Loucy (cell line): ENCODE measurements around the gene PEX12.

Experiments used
- H2AFZ ChIP-seq: fragments of 200-600 bp; sonication (generic); 2 replicates; pipeline ENCODE4 v1.6.0; 2016; ENCODE audit warnings: antibody characterized with exemption, mild to moderate bottlenecking, low read length, moderate library complexity
- H3F3A ChIP-seq: fragments of 200-600 bp; 2 replicates; pipeline ENCODE4 v1.6.0; 2016; ENCODE audit warnings: antibody characterized with exemption, low read depth, mild to moderate bottlenecking
- H3K27me3 ChIP-seq: fragments of 200-600 bp; sonication (generic); 2 replicates; pipeline ENCODE4 v1.6.1; 2014; ENCODE audit warnings: low read length, mild to moderate bottlenecking; ENCODE audit not compliant: insufficient read depth, poor library complexity, severe bottlenecking
- H3K36me3 ChIP-seq: fragments of 200-600 bp; sonication (generic); 2 replicates; pipeline ENCODE4 v1.6.1; 2016; ENCODE audit warnings: low read length; ENCODE audit not compliant: insufficient read depth
- H3K4me1 ChIP-seq: fragments of 200-600 bp; sonication (generic); 2 replicates; pipeline ENCODE4 v1.5.1; 2014; ENCODE audit warnings: low read length, mild to moderate bottlenecking; ENCODE audit not compliant: insufficient read depth, poor library complexity, severe bottlenecking
- H3K4me2 ChIP-seq: fragments of 200-600 bp; sonication (generic); 2 replicates; pipeline ENCODE4 v1.6.0; 2014; ENCODE audit warnings: antibody characterized with exemption, low read length, low read depth, mild to moderate bottlenecking; ENCODE audit not compliant: poor library complexity, severe bottlenecking
- H3K4me3 ChIP-seq: fragments of 200-600 bp; sonication (generic); 2 replicates; pipeline ENCODE4 v1.5.1; 2014; ENCODE audit warnings: low read length, mild to moderate bottlenecking, mixed read lengths; ENCODE audit not compliant: poor library complexity, severe bottlenecking
- H3K79me2 ChIP-seq: fragments of 200-600 bp; sonication (generic); 2 replicates; pipeline ENCODE4 v1.6.1; 2014; ENCODE audit warnings: low read length; ENCODE audit not compliant: insufficient read depth
- H3K9ac ChIP-seq: fragments of 200-600 bp; sonication (generic); 2 replicates; pipeline ENCODE4 v1.6.0; 2014; ENCODE audit warnings: mild to moderate bottlenecking, low read depth, low read length, moderate library complexity; ENCODE audit not compliant: poor library complexity, severe bottlenecking
- H3K9me2 ChIP-seq: fragments of 200-600 bp; sonication (generic); replicated peaks from 2 replicates; pipeline ENCODE4 v1.6.1; 2016; ENCODE audit warnings: low read depth, low read length, mixed read lengths
- H3K9me3 ChIP-seq: fragments of 200-600 bp; sonication (generic); 2 replicates; pipeline ENCODE4 v1.6.1; 2014; ENCODE audit warnings: mild to moderate bottlenecking, antibody characterized with exemption, low read length, low read depth; ENCODE audit not compliant: insufficient read depth
- H4K20me1 ChIP-seq: fragments of 200-600 bp; sonication (generic); 2 replicates; pipeline ENCODE4 v1.6.0; 2014; ENCODE audit warnings: antibody characterized with exemption, low read length, mild to moderate bottlenecking; ENCODE audit not compliant: insufficient read depth, poor library complexity, severe bottlenecking
- EZH2phosphoT487 ChIP-seq: fragments of 200-600 bp; IDR thresholded peaks from 2 replicates; pipeline ENCODE4 v1.6.1; 2018; ENCODE audit warnings: antibody characterized with exemption, mild to moderate bottlenecking, moderate library complexity, borderline replicate concordance
- TF ChIP-seq, protein P1 (sequence below): fragments of 200-600 bp; sonication (generic); conservative IDR thresholded peaks from 2 replicates; pipeline ENCODE4 v1.5.1; 2014; ENCODE audit warnings: mild to moderate bottlenecking, antibody characterized with exemption, low read length

PEX12 gene

DNA sequence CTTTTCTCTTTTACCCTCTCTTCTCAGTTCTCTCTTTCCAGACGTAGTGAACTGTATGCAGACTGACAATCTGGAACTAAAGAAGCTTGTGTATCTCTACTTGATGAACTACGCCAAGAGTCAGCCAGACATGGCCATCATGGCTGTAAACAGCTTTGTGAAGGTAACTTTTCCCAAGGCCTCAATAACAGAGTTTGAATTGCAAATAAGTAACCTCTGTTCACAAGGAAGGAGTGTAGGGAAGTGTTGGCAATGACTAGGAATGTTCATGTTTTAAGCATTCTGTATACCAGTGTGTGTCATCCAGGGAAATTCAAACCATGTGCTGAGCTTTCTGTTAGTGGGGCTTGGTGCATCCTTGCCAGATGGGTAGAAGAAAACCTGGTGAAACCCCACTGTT lies 27.3 kb upstream of the PEX12 start:
- TF ChIP-seq EZH2phosphoT487 = no peak
- TF ChIP-seq, protein P1, sequence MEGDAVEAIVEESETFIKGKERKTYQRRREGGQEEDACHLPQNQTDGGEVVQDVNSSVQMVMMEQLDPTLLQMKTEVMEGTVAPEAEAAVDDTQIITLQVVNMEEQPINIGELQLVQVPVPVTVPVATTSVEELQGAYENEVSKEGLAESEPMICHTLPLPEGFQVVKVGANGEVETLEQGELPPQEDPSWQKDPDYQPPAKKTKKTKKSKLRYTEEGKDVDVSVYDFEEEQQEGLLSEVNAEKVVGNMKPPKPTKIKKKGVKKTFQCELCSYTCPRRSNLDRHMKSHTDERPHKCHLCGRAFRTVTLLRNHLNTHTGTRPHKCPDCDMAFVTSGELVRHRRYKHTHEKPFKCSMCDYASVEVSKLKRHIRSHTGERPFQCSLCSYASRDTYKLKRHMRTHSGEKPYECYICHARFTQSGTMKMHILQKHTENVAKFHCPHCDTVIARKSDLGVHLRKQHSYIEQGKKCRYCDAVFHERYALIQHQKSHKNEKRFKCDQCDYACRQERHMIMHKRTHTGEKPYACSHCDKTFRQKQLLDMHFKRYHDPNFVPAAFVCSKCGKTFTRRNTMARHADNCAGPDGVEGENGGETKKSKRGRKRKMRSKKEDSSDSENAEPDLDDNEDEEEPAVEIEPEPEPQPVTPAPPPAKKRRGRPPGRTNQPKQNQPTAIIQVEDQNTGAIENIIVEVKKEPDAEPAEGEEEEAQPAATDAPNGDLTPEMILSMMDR = no peak
- Histone ChIP-seq H3K4me1 (no peaks in the 10 kb centered on the region), H3K9ac (no peak overlapping the region), H2AFZ (no peak overlapping the region), H3K4me2 (no peak overlapping the region), H3K4me3 (no peak overlapping the region), H3K9me3 (no peaks in the 10 kb centered on the region), H3K9me2 (no peaks in the 10 kb centered on the region), H4K20me1 (no peaks in the 10 kb centered on the region), H3F3A (no peaks in the 10 kb centered on the region), H3K27me3 (no peaks in the 10 kb centered on the region), H3K36me3 (peaks cover 70% of the 10 kb centered on the region; the same call in 1 of the 2 replicates), H3K79me2 (no peaks in the 10 kb centered on the region)

DNA sequence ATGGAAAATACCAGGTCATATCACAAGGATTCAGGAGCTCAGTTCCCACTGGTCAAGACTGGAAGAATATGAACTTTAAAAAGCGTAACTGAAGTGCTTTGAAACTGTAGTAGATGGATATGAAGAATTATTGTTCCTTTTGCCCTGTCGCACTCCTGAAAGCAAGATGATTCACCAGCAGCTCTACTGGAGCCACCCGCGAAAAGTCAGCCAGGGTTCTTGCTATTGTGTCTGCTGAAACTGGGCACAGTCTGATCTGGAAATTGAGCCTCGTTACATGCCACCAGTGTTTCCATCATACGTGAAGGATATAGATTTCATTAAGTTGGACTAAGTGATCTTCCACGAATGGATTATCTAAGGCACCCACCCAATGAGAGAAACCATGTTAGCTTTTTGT lies 25.3 kb upstream of the PEX12 start:
- no peaks in the 10 kb centered on the region for H3K9me2 ChIP-seq
- H3K4me1 ChIP-seq = no peaks in the 10 kb centered on the region
- peaks cover 78% of the 10 kb centered on the region for H3K36me3 ChIP-seq
- no peaks in the 10 kb centered on the region for H3K79me2 ChIP-seq
- no peaks in the 10 kb centered on the region for H3K9me3 ChIP-seq
- H3F3A ChIP-seq = no peaks in the 10 kb centered on the region
- H4K20me1 ChIP-seq = no peaks in the 10 kb centered on the region
- no peak for TF ChIP-seq EZH2phosphoT487
- TF ChIP-seq, protein P1 = no peak
- no peak overlapping the region for H3K9ac ChIP-seq
- no peak overlapping the region for H3K4me2 ChIP-seq
- H3K4me3 ChIP-seq = no peak overlapping the region
- no peak overlapping the region for H2AFZ ChIP-seq
- H3K27me3 ChIP-seq = no peaks in the 10 kb centered on the region

DNA sequence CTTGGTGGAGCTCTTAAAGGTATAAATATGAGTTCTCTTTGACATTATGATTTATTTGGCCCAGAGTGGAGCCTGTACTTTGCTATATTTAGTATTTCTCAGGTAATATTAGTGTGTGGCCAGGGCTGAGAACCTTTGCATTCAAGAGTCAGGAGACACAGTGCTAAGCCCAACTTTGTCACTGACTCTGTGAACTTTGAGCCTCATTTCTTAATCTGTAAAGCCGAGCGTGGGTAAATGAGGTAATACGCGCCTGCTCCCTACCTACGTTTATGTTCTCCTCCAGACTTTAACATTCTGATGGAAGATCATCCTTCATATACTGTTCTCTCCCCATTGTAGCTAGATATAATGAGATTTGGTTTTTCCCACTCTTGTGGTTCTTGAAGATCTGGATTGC lies 19.2 kb upstream of the PEX12 start:
- TF ChIP-seq, protein P1 = no peak
- TF ChIP-seq EZH2phosphoT487 = no peak
- Histone ChIP-seq H3K4me2 (no peak overlapping the region), H4K20me1 (peaks cover 21% of the 10 kb centered on the region), H3K9me2 (no peaks in the 10 kb centered on the region), H3K79me2 (peaks cover 26% of the 10 kb centered on the region; the same call in 1 of the 2 replicates), H3K36me3 (peaks cover 80% of the 10 kb centered on the region), H3K9ac (no peak overlapping the region), H3K27me3 (no peaks in the 10 kb centered on the region), H3K9me3 (no peaks in the 10 kb centered on the region), H3K4me3 (no peak overlapping the region), H2AFZ (no peak overlapping the region), H3K4me1 (peaks cover 6% of the 10 kb centered on the region), H3F3A (no peaks in the 10 kb centered on the region)
